ENCODE data around the gene MASP2. TPM values are rescaled to one million over a fixed set of nuclear protein-coding genes. Genes with fewer than 3 reads are reported as not detected.
A peak's percentile ranks its signal among the peaks of the same experiment; 100 is the strongest.

MASP2 gene
- total and polyA plus RNA-seq, 12 donors, result 0.01 TPM; not detected in 11

DNA sequence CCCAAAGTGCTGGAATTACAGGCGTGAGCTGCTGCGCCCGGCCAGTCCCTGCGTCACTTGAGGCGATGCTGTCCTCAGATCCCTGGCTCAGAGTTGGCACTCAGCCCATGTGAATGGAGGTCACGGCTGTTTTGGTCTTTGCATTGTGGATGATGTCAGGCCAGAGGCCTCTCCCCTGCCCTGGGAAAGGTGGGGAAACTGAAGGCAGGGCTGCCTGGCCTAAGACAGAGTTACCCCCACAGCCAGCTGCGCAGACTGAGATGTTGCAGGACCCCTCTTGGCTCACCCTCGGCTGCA lies 821 bp downstream of the MASP2 start:
- Histone ChIP-seq H3K36me3 (no peaks in the 10 kb centered on the region), H3K9me3 (no peaks in the 10 kb centered on the region), H3K27ac (no peak overlapping the region), H3K4me1 (no peaks in the 10 kb centered on the region), H3K4me3 (no peak overlapping the region), H3K27me3 (no peaks in the 10 kb centered on the region)
- 83 to 85% methylated on average over 8 of the region's 8 CpGs for WGBS, 2 donors
- ATAC-seq, result no peak
- TF ChIP-seq, protein P1, sequence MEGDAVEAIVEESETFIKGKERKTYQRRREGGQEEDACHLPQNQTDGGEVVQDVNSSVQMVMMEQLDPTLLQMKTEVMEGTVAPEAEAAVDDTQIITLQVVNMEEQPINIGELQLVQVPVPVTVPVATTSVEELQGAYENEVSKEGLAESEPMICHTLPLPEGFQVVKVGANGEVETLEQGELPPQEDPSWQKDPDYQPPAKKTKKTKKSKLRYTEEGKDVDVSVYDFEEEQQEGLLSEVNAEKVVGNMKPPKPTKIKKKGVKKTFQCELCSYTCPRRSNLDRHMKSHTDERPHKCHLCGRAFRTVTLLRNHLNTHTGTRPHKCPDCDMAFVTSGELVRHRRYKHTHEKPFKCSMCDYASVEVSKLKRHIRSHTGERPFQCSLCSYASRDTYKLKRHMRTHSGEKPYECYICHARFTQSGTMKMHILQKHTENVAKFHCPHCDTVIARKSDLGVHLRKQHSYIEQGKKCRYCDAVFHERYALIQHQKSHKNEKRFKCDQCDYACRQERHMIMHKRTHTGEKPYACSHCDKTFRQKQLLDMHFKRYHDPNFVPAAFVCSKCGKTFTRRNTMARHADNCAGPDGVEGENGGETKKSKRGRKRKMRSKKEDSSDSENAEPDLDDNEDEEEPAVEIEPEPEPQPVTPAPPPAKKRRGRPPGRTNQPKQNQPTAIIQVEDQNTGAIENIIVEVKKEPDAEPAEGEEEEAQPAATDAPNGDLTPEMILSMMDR (IDR thresholded peaks at IDR 0.05), result no peak
- DNase-seq, result no peak
- intact Hi-C loops (cut with DNase I), result loop anchor here in 2 of 10 donors (10.0 kb wide), 2 partner anchors 59 to 599 kb away; no protein-coding TSS in a partner anchor

DNA sequence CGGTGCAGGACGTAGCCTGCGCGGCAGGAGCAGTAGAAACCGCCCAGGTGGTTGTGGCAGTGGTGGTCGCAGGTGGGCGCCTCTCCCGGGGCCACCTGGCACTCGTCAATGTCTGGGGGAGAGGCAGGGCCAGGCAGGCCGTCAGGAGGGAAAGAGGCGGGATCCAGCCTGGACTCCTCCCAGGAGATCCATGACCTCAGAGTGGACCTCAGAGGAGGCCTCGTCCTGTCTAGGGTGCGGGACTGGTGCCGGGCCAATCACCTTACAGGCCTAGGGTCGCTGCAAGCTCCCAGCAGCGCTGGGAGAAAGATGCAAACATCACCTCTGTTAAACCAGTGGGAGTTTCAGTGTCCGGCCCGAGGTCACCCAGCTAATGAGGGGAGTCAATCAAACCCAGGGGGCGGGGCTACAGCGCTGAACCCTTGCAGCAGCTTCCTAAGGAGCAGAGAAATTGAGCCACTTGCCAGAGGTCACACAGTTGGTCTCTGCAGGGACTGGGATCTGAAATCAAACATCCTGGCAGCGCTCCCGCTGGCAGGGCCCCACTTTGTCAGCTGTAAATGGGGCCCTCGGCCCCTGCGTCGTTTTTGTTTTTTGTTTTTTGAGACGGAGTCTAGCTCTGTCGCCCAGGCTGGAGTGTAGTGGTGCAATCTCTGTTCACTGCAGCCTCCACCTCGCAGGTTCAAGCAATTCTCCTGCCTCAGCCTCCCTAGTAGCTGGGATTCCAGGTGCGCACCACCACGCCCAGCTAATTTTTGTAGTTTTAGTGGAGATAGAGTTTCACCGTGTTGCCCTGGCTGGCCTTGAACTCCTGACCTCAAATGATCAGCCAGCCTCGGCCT lies 1.4 kb downstream of the MASP2 start:
- H3K4me1 ChIP-seq, result no peaks in the 10 kb centered on the region
- no peaks in the 10 kb centered on the region for H3K9me3 ChIP-seq
- no peak overlapping the region for H3K4me3 ChIP-seq
- H3K27ac ChIP-seq, result no peak overlapping the region
- no peaks in the 10 kb centered on the region for H3K27me3 ChIP-seq
- intact Hi-C loops (cut with DNase I), result loop anchor here in 2 of 10 donors (10.0 kb wide), 2 partner anchors 59 to 599 kb away; no protein-coding TSS in a partner anchor
- H3K36me3 ChIP-seq, result no peaks in the 10 kb centered on the region
- 48 to 55% methylated on average over 32 of the region's 32 CpGs for WGBS, 2 donors
- ATAC-seq, result peak in 1 of 8 donors; percentile 13
- no peak for DNase-seq
- TF ChIP-seq, protein P1 (IDR thresholded peaks at IDR 0.05), result no peak

DNA sequence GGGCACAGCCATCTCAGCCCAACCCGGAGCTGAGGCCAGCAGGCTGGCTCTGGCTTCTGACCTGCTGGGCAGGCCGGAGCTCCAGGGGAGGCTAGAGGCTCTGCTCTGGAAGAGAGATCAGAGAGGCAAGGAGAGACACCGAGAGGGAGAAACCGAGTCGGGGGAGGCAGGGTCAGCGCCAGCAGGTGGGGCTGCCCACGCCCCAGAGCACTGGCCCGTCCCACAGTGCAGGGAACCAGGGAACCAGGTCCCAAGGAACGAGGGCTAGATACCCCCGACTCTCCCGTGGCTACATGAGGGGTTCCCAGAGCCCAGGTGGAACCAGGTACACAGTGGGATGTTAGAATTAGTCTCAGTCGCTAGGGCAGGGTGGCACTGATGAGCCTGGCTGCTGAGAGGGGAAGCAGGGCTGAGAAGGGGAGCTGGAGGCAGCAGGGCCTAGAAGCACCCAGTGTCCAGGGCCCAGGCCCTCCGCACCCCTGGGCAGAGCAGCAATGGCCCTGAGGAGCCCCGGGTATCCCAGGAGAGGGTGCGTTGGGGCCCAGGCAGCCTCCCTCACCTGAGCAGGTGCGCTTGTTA lies 2.1 kb downstream of the MASP2 start:
- no peak for DNase-seq
- no peaks in the 10 kb centered on the region for H3K4me1 ChIP-seq
- intact Hi-C loops (cut with DNase I), result loop anchor here in 2 of 10 donors (10.0 kb wide), 2 partner anchors 60 to 600 kb away; no protein-coding TSS in a partner anchor
- 82 to 83% methylated on average over 16 of the region's 16 CpGs for WGBS, 2 donors
- TF ChIP-seq, protein P1 (IDR thresholded peaks at IDR 0.05), result no peak
- no peaks in the 10 kb centered on the region for H3K9me3 ChIP-seq
- H3K4me3 ChIP-seq, result no peak overlapping the region
- no peak overlapping the region for H3K27ac ChIP-seq
- ATAC-seq, result peak in 2 of 8 donors; percentile 16 to 28
- no peaks in the 10 kb centered on the region for H3K27me3 ChIP-seq
- no peaks in the 10 kb centered on the region for H3K36me3 ChIP-seq

DNA sequence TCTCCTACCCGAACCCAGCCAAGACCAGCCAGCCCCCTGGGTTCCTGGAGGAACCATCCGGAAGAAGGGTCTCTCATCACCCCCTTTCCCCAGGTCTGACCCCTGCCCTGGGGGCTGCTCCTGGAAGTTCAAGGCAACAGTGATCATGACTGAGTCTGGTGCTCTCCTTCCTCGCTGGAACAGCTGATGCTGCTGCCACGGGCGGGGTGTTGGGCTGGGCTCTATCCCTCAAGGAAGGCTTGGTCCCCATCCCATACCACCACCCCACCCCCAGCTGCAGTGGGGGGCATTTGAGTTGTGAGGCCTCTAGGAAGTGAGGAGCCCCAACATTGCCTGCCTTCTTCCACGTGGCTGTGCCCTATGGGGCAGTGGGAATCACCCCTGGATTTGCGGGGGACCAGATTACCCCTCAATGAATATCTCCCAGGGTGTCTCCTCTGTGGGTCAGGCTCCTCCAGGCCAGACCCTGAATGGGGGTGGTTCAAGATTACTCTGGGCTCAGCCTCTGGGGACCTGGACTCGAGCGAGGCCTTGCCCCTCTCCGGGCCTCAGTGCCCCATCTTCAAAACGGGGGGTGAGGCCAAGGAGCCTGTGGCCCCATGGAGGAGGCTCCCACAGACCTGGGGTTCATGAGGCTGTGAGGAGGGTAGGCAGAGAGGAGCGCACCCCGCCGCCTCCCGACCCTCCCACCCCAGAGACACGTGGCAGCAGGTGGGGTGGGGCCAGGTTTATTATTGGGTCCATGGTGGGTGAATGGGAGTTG lies 2.8 kb downstream of the MASP2 start:
- TF ChIP-seq, protein P1 (IDR thresholded peaks at IDR 0.05), result no peak
- Histone ChIP-seq H3K9me3 (no peaks in the 10 kb centered on the region), H3K36me3 (no peaks in the 10 kb centered on the region), H3K27ac (no peak overlapping the region), H3K4me1 (no peaks in the 10 kb centered on the region), H3K27me3 (no peaks in the 10 kb centered on the region), H3K4me3 (no peak overlapping the region)
- intact Hi-C loops (cut with DNase I), result loop anchor here in 2 of 10 donors (10.0 kb wide), 2 partner anchors 61 to 601 kb away; no protein-coding TSS in a partner anchor
- 77 to 79% methylated on average over 16 of the region's 16 CpGs for WGBS, 2 donors
- DNase-seq, result no peak
- ATAC-seq, result peak in 1 of 8 donors; percentile 43

Data from heart right ventricle (tissue), 16 donors.